Measurements from ENCODE around the gene RPE65. TPM values are rescaled to one million over a fixed set of nuclear protein-coding genes. Genes with fewer than 3 reads are reported as not detected.
"Not testable (repeated sequence)": the region's sequence is repeated elsewhere in the genome, so short reads cannot be mapped to it uniquely, and the experiment has no call there.

RPE65 gene
- total RNA-seq, 1 donor from 2014 or later: 0.13 TPM

DNA sequence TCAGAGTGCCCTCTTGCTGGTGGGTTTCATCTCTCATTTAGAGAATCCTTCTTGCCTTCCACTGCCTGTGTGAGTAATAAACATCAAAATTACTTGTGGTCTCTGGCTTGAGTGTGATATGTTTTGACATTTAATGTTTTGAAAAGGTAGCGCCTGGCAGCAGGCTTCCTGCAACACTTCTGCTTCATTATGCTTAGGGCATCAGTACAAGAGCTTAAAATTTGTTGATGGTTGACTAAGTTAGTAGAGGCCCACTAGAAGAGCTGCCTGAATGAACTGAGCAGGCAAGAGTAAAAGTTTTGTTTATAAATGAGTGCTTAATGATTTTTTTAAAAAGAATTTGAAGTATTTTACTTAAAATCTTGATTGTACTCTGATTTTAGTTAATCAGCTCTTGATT, 6.4 kb upstream of the RPE65 start:
- DNase-seq (ENCODE audit: low spot score): no peak
- intact Hi-C loops (cut with DNase I): no loop called here

DNA sequence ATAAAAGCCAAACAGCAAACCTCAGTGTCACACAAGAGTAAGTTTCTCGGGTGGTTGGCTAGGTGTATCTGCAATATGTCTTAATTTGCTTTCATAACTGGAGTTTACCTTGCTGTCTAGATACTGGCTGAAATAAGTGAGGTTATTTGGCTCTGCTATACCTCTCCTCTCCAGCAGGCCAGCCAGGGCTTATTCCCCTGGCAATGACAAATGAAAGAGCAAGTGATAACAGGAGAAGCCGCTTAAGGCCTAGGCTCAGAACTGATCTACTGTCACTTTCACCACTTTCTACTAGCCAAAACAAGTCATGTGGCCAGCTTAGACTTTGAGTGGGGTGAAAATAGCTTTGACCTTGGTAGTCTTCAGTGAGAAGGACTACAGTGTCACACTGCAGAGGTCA, 4.8 kb upstream of the RPE65 start:
- no peak for DNase-seq (ENCODE audit: low spot score)
- intact Hi-C loops (cut with DNase I): no loop called here

- DNase-seq (ENCODE audit: low spot score): no peak
- intact Hi-C loops (cut with DNase I): no loop called here
Observed at GRCh38 chr1:68453060-68453670, 3.4 kb upstream of the RPE65 start.

- DNase-seq (ENCODE audit: low spot score): no peak
- intact Hi-C loops (cut with DNase I): loop anchor here (10.0 kb wide), 1 partner anchor 334 kb away; no protein-coding TSS in a partner anchor
Observed at GRCh38 chr1:68448365-68448764, 1.4 kb downstream of the RPE65 start.

GRCh38 chr1:68445709-68446108, 4.0 kb downstream of the RPE65 start:
- intact Hi-C loops (cut with DNase I): loop anchor here (10.0 kb wide), 1 partner anchor 331 kb away; no protein-coding TSS in a partner anchor
- DNase-seq (ENCODE audit: low spot score): no peak

DNA sequence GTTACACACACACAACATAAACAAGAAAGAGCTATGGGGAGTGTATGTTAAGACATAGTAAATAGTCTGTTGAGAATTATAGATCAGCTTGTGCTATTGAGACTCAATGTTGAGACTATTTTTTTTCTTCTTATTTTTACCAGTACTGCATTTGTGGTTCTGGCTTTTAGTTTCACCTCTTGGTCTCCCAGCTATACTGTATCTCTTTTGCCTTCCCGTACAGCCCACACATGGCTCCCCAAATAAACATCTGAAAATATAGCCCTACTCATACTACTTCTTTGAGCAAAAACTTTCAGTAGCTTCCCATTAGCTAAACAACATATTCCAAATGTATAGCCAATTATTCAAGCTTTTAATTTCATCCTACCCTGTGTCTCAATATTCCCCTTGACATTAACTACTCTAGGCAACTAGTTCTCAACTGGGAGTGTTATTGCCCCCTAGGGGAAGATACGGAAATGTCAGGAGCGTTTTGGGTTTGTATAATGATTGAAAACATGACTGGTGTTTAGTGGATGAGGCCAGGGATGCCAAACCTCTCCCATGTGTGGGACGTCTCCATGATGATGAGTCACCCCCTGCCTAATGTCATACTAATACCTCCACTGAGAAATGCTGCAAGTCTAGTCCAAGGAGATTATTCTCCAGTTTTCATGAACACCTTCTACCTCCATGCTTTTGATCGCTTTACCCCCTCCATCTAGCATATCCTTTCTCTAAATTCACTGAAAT, 6.8 kb downstream of the RPE65 start:
- DNase-seq (ENCODE audit: low spot score): no peak
- intact Hi-C loops (cut with DNase I): loop anchor here (5.0 to 10.0 kb wide), 2 partner anchors 91 to 328 kb away; no protein-coding TSS in a partner anchor

GRCh38 chr1:68442006-68442405, 7.7 kb downstream of the RPE65 start:
- intact Hi-C loops (cut with DNase I): loop anchor here (5.0 to 10.0 kb wide), 2 partner anchors 90 to 327 kb away; no protein-coding TSS in a partner anchor
- no peak for DNase-seq (ENCODE audit: low spot score)

- intact Hi-C loops (cut with DNase I): no loop called here
- DNase-seq (ENCODE audit: low spot score): no peak
Observed at GRCh38 chr1:68438310-68438709, 11.4 kb downstream of the RPE65 start.

DNA sequence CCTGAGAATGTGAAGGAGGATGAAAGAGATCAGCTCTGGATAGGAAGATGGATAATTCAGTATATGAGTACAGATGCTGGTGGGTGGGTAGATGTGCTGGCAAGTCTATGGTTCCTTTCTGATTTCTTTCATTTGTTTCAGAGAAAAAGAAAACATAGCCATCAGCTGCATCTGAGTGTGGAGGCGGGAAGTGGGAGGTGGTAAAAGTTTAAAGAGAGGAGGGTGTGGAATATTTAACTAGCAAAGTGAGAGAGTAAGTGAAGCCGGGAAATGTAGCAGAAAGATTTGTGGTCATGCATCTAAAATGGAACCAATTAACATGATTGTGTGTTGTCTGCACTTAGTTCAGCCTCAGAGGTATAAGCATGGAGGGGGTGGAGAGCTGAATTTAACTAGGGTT, 16.4 kb downstream of the RPE65 start:
- DNase-seq (ENCODE audit: low spot score): no peak
- intact Hi-C loops (cut with DNase I): no loop called here

GRCh38 chr1:68431076-68431475, 18.7 kb downstream of the RPE65 start:
- intact Hi-C loops (cut with DNase I): no loop called here
- no peak for DNase-seq (ENCODE audit: low spot score)

GRCh38 chr1:68429233-68429808, 20.4 kb downstream of the RPE65 start:
- intact Hi-C loops (cut with DNase I): no loop called here
- no peak for DNase-seq (ENCODE audit: low spot score)

GRCh38 chr1:68426594-68426993, 23.2 kb downstream of the RPE65 start:
- no peak for DNase-seq (ENCODE audit: low spot score)
- intact Hi-C loops (cut with DNase I): no loop called here

- DNase-seq (ENCODE audit: low spot score): no peak
- intact Hi-C loops (cut with DNase I): no loop called here
Observed at GRCh38 chr1:68421350-68421749, 28.4 kb downstream of the RPE65 start.

DNA sequence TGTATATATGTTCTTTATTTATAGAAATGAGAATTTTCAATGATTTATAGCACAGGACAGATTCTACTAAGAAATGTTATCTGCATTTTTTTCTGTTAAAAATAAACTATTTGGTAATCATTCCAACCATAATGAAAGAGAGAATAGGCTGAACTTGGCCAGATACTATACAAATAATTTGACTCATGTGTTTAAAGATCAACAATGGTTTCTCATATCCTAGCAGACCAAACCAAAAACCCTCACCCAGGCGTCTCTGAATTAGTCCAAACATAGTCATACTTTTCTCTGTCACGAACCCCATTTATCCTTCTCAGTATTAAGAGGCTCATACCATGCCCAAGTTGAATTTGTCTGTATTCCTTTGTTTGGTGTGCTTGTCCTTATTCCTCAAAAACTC, 40.3 kb downstream of the RPE65 start:
- DNase-seq (ENCODE audit: low spot score): no peak
- intact Hi-C loops (cut with DNase I): no loop called here

DNA sequence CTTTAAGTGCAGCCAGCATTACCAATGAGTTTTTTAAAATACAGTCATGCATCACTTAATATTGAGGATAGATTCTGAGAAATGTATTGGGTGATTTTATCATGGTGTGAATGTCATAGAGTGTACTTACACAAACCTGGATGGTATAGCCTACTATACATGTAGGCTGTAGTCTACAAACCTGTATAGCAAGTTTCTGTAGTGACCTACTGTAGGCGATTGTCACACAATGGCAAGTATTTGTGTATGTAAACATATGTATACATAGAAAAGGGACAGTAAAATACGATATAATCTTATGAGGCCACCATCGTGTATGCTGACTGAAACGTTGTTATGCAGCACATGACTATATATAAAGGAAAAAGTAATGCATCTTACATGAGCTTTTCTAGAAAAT, 48.2 kb downstream of the RPE65 start:
- intact Hi-C loops (cut with DNase I): no loop called here
- DNase-seq (ENCODE audit: low spot score): no peak

- intact Hi-C loops (cut with DNase I); DNase-seq (ENCODE audit: low spot score): not testable (repeated sequence)
Observed at GRCh38 chr1:68395575-68395974, 54.2 kb downstream of the RPE65 start.

- DNase-seq (ENCODE audit: low spot score); intact Hi-C loops (cut with DNase I): not testable (repeated sequence)
Observed at GRCh38 chr1:68392474-68392873, 57.3 kb downstream of the RPE65 start.

- intact Hi-C loops (cut with DNase I): not testable (repeated sequence)
Observed at GRCh38 chr1:68385798-68386524, 63.8 kb downstream of the RPE65 start.

GRCh38 chr1:68384872-68385411, 64.8 kb downstream of the RPE65 start:
- no peak for DNase-seq (ENCODE audit: low spot score)
- intact Hi-C loops (cut with DNase I): no loop called here

More at GRCh38 chr1:68385798-68386524, 63.8 kb downstream of the RPE65 start:
- not testable (repeated sequence) for DNase-seq (ENCODE audit: low spot score)

DNA sequence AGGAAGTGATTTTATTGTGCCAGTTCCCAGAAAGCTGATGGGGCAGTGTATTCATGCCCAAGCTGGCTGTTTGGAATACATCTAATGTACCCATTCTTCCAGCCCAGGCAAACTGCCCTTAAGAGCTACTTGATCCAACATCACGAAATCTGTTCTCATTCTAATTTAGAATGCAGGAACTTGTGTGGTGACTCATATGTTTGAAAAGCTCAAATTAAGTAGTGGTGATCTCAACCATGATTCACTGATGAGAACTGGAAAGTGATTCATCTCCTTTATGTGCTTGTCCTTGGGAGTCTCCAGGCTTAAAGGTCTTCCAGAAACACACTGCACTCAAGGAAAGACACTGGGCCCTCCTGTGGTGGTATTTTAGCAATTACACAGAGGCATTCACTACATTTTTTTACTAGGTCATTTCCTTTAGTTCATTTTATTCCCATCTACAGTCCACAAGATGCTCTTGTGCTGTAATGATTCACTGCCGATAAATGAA, 65.4 kb downstream of the RPE65 start:
- intact Hi-C loops (cut with DNase I): no loop called here

More for the DNA sequence above, 65.4 kb downstream of the RPE65 start:
- DNase-seq (ENCODE audit: low spot score): no peak

Measured in cardiac septum (tissue), 1 donor.